ENCODE data around the gene DNAJC12.
"Not testable (repeated sequence)": the region's sequence is repeated elsewhere in the genome, so short reads cannot be mapped to it uniquely, and the experiment has no call there.

DNAJC12 gene

DNA sequence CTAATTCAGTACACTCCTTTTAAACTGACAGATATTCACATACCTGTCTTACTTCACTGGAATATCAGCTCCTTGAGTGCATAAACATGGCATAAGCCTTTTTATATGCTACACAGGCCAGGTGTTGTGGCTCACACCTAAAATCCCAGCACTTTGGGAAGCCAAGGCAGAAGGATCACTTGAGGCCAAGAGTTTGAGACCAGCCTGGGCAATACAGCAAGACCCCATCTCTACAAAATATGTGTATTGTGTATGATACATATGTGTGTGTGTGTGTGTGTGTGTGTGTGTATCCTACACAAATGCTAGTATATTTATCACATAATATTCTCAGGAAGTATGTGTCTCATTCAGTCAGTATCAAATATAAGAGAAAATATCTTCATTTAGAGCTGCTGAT lies 45.3 kb downstream of the DNAJC12 start:
- no peak for DNase-seq (ENCODE audit: low read depth in 2 of 2)

DNA sequence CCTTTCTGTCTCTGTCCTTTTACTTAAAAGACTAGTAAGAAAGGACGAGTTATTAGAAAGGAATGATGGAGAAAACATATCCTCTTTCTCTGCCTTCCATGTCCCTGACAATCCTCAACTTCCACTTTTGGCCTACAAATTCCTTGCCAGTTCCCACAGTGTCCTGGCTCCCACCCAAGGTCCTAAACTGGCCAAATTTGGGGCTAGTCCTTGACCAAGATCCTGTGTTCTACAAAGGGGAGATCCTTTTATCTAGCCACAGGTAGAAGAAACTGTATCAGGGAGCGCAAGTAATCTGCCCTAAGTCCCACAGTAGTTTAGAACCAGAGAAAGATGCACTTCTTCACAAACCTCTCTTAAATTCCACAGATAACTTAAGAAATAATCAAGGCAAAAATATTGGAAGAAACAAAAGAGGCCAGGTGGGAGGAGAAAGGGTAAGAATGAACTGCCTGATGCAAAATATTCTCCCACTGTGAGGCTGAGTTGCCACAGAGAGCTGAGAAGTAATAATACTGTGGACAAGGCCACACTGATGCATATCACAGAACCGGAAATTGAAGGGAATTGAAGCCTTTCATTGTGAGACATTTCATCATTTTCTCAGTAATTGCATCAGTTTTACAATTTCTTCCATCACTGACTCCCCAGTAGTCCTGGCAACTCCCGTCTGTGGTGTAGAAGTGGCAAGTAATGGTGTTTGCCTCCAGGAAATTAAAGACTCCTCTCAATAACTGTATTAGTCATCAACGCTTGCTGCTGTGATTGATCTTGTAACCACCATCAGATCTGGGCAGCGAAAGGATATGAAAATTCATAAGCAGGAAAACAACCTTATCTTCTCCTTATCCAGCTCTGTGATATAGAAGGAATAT lies 47.2 kb downstream of the DNAJC12 start:
- no peak for DNase-seq (ENCODE audit: low read depth in 2 of 2)

DNA sequence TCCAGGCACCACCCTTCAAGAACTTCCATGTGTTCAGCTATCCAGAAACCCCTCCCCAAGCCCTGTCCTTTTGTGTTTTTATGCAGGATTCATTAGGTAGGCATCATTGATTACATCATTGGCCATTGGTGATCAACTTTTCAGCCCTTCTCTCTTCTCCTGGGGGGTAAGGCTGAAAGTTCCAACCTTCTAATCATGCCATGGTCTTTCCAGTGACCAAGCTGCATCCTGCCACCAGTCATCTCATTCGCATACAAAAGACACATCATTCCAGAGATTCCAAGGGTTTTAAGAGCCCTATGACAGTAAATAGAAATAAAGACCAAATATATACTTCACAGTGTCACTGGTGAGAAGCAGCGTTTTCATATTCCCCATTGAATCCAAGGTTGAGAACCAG lies 48.2 kb downstream of the DNAJC12 start:
- DNase-seq (ENCODE audit: low read depth in 2 of 2): no peak

DNA sequence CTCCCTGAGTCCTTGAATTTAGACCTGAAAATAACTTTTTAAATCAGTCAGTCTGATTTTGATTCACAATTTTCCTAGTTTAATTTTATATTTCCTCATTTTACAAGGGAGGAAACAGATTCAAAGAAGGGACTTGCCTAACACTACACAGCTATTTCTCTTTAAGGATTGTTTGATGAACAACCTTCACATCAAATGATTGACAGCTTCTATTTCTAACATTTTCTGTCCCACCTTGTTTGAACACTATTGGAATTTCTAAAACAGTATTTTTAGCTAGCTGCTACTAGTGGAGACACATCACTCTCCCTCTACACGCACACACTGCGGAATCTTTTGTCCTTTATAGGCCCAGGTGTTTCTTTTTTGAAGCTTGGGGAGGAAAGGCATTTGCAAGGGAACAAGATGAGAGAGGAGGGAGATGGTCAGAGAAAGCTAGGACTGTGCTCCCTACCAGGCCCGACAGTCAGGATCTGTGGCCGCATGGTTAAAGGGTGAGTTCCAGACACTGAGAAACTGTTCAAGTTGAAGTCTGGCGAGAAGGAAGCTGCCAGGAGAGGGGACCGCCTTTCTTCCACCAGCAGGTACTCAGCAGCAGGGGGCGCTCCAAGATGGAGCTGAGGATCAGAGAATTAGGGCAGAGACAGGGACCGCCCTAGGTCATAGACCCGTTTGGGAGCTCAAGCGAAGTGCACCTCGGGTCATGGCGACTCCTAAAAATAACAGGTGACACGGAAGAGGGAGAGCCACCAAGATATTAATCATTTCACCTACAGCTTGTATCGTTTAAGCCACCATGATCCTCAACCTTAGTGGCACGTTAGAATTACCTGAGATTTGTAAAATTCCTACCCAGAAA lies 49.7 kb downstream of the DNAJC12 start:
- DNase-seq (ENCODE audit: low read depth in 2 of 2): peak; percentile 29 to 59

DNA sequence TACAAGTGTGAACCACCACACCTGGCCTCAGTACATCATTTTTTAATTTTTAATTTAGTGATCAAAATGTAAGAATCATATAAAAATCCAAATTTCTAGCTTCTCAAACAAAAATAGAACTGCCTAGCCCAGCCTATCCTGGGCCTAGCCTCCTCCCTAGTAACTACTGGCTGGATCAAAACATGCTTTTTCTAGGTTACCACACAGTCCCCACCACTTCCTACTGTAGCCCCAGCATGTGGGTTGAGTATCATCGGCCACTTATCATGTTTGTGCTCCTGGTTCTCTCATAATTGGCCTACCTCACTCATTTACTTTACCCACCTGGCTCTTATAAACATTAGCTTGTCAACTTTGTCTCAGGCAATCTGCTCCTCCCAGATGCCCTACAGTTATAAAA lies 52.9 kb downstream of the DNAJC12 start:
- DNase-seq (ENCODE audit: low read depth in 2 of 2): no peak

DNA sequence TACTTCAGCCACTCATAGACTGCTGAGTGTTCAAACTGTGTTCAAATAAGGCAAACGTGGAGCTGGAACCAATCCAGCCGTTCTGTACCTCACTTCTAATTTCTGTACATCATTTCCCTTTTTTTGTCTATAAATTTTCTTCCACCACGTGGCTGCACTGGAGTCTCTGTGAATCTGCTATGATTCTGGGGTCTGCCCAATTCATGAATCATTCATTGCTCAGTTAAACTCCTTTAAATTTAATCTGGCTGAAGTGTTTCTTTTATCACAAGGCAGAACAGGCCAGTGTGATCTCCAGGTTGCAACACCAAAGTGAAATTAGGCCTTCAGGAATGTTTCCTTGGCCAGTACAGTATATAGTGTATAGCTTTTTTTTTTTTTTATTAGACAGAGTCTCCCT lies 53.5 kb downstream of the DNAJC12 start:
- DNase-seq (ENCODE audit: low read depth in 2 of 2): no peak

DNA sequence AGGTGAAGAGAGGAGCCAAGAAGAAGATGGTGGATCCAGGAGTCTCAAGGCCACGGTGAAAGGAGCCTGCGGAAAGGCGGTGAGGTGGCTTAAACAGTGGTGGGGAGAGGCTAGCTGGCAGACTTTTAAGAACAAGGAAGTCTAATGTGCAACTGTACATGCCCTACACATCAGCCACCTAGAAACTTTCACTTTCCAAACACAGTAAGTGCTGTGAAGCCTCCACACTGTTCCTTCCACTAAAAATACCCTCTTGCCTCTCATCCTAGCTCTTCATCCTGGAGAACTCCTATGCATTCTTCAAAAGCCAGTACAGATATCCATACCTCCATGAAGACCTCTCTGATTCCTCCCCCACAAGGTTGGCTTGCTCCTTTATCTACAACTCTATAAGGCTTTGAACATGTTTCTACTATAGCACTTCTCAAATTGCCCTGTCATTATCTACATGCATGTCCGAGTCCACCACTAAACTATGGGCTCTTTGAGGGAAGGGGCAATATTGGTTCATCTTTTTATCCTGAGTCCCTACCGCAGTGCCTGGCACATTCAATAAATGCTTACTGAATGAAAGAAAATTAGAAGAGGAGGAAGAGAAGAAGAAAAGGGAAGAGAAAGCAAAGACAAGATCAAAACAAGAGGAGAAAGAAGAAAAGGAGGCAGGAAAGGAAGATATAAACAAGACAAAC lies 54.2 kb downstream of the DNAJC12 start:
- no peak for DNase-seq (ENCODE audit: low read depth in 2 of 2)

DNA sequence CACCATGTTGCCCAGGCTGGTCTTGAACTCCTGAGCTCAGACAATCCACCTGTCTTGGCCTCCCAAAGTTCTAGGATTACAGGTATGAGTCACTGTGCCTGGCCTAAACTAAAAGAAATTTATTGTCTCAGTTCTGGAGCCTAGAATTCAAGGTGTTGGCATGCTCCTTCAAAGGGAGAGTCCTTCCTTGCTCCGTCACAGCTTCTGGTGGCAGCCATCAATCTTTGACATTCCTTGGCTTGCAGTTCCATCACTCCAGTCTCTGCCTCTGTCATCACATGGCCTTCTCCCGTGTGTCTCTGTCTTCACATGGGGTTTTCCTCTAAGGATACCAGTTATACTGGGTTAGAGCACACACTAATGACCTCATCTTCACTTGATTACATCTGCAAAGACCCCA lies 55.5 kb downstream of the DNAJC12 start:
- DNase-seq (ENCODE audit: low read depth in 2 of 2): no peak

DNA sequence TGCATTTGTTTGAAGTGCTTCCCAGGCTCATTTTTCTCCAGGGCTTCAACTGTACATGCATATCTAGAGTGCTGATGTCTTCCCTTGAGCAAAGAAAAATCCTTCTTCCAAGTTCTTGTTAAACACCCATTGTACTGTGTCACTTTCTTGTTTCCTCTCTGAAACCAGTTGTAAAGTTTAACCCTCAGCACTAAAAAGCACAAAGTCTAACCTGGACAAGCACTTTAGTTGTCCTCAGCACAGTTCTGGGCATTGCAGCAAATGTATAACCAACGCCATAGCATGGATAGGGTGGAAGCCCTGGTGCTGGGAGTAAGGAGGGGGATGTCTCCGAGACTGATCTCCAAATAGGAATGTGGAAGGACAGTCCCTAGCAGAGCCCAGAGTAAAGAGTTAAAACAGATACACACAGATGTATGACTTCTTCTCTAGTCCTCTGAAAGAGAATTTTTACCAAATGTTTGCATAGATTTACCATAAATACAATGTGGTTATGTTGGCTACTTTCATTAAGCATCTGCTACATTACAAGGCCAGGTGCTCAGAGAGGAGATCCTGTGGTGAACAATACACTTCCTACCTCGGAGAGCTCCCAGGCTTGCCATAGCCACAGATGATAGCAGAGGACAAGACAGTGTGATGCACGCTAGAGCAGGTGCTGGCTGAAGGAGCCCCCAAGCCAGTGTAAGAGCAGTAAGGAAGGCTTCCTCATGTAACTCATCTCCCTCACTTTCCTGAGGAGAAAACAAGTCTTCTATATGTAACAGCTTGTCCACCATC lies 57.0 kb downstream of the DNAJC12 start:
- no peak for DNase-seq (ENCODE audit: low read depth in 2 of 2)

DNA sequence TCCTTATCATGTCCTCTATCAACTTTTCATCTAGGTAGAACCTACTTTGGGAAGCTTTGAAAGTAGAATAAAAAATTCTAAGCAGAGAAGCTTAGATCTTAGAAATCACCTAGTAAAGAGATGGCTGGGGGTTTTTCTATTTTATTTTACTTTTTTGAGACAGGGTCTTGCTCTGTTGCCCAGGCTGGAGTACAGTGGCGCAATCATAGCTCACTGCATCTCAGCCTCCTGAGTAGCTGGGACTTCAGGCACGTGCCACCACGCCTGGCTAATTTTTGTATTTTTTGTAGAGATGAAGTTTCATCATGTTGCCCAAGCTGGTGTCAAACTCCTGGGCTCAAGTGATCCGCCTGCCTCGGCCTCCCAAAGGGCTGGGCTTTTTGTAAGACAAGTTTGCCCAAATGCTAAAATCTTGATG lies 57.8 kb downstream of the DNAJC12 start:
- not testable (repeated sequence) for DNase-seq (ENCODE audit: low read depth in 2 of 2)

DNA sequence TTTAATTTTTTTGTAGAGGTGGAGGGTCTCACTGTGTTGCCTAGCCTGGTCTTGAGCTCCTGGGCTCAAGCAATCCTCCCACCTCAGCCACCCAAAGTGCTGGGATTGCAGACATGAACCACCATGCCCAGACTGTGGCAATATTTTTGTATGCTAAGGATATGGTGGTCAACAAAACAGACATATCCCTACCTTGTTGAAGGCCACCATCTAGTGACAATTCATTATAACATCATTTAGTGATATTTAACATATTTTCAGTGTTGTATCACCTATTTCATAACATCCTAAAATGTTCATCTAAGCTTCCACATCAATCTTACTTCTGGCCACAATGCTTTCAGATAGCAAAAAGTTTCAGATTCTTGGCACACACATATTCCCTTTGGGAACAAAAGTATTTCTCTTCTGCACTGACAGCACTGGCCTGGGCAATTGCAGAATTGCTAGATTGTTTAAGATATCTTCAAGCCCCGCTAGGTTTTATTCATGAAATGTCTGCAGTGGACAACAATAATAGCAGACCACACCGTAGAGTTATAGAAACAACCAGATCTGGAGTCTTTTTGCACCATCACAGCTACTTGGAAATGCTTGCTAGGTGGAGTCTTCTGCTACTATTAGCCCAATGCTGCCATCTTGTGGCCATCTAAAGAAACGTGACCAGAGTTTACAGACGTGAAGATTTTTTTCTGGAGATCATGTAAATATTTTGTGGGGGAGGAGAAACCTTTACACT lies 58.4 kb downstream of the DNAJC12 start:
- peak; percentile 38 to 45 for DNase-seq (ENCODE audit: low read depth in 2 of 2)

DNA sequence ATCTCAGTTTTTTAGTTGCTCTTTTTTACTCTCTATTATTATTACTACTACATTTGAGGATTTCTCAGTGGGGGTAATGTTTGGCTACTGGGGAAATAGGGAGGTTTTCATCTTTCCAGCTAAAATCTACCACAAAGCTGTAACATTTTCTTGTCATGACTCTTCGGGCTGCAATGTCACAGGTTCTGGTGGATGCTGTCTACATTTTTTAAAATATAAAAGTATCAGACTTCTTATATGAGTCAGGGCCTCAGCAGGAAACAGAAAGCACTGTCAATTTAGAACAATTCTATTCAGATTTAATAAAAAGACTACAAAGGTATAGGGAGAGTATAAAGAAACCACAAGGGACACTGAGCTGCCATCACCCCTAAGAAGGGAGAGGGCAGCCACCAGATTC lies 61.6 kb downstream of the DNAJC12 start:
- DNase-seq (ENCODE audit: low read depth in 2 of 2): no peak

DNA sequence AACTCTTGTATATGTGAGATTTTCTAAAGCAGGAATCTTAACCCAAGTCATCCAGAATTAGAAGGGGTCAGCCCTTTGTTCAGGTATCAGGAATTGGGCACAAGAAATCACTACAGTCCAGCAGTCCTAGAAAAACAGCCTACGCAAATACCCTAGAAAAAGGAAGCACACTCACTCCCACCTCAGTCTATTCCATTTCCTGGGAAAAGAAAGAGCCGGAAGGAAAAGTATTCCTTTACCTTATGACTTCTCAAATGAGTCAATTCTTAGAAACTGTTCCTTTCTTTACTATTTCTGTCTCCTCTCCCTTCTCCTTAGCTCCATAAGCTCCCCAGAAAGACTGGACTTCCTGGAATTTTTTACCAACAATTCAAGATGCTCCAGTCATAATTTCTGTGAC lies 62.7 kb downstream of the DNAJC12 start:
- no peak for DNase-seq (ENCODE audit: low read depth in 2 of 2)

DNA sequence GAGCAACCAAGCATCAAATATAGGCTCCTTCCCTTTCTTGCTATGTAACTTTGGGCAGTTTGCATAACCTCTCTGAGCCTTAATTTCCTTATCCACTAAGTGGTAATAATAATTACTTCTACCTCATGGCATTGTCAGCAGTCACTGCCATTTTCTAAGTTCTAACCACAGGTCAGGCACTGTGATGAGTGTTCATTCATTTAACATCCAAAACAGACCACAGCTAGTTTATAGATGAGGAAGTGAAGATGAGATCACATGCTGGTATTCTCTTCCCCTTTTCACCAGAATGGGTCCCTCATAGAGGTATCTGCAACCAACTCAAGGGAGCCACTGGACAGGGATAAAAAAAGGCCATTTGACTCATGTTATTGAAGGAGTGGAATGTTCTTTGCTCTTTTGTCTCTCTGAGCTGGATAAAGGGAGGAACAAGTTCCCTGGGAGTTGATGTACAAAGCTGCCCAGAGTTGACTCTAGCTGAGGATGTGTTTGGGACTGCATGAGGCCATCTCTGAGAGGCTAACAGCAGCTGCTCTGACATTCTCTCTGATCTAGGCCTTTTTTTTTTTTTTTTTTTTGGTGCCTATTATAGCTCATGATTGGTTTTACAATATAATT lies 65.0 kb downstream of the DNAJC12 start:
- DNase-seq (ENCODE audit: low read depth in 2 of 2): no peak

DNA sequence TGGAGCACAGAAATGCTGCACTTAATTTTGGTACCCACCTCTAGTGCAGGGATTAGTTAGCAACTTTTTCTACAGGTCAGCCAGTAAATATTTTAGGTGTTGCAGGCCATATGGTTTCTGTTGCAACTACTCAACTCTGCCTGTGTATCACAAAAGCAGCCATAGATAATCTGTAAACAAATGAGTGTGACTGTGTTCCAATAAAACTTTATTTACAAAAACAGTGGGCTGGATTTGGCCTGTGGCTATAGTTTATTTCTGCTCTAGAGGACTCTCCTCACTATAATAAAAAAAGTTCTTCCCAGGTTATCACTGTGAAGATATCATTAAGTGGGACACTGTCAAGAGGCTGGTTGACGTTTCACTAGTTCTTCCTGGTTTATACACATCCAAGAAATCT lies 65.8 kb downstream of the DNAJC12 start:
- no peak for DNase-seq (ENCODE audit: low read depth in 2 of 2)

DNA sequence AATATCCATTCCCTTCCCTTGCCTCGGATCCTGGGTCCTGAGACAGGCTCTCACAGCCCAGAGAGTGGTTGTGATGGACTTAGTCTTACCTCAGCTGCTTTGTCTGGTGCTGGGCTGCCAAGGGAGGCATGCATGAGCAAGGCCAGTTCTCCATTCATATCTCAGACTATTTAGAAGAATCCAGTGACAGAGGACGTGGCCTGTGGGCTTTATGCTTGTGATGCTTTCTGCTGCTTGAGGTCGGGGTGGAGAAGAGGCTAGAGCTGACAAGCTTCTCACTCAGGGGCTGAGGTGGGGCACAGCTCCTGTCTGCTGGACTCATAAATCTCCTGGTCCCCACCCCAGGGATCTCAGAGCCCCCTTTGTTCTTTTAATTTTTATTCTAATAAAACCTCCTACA lies 66.8 kb downstream of the DNAJC12 start:
- no peak for DNase-seq (ENCODE audit: low read depth in 2 of 2)

DNA sequence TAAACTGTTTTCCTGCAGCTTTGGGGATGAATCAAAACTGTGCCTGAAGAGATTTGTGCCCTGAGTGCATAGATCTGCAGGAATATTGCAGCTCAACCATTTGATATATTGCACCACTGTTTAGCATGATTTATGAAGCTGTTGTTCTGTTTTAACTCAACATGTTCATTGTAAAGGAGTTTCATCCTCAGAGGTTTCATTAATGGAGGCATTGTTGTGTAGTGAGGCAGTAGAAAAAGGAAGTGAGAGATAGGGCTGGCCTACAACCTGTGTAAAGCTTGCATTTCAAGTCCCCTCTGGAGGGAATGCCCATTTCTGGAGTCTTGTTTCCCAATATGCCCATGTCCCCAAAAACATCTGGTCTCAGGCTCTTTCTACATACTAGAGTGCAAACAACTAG lies 67.5 kb downstream of the DNAJC12 start:
- DNase-seq (ENCODE audit: low read depth in 2 of 2): no peak

DNA sequence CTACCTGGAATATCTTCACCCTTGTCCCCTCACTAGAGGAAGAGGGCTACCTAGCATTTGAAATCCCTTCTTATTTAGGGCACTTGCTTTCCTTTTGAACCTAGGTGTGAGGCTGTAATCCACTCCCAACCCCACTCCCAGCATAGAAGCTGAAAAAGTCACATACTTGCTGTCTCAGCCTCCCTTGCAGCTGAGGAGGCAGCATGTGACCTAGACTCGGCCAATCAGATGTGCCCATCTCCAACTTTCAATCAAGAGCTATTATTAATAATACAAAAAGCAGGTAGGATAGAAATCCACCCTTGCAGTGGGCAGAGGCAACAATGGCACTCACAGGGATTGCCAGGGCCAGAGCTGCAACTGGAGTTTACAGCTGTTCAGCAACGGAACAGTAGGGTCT lies 70.7 kb downstream of the DNAJC12 start:
- DNase-seq (ENCODE audit: low read depth in 2 of 2): no peak

DNA sequence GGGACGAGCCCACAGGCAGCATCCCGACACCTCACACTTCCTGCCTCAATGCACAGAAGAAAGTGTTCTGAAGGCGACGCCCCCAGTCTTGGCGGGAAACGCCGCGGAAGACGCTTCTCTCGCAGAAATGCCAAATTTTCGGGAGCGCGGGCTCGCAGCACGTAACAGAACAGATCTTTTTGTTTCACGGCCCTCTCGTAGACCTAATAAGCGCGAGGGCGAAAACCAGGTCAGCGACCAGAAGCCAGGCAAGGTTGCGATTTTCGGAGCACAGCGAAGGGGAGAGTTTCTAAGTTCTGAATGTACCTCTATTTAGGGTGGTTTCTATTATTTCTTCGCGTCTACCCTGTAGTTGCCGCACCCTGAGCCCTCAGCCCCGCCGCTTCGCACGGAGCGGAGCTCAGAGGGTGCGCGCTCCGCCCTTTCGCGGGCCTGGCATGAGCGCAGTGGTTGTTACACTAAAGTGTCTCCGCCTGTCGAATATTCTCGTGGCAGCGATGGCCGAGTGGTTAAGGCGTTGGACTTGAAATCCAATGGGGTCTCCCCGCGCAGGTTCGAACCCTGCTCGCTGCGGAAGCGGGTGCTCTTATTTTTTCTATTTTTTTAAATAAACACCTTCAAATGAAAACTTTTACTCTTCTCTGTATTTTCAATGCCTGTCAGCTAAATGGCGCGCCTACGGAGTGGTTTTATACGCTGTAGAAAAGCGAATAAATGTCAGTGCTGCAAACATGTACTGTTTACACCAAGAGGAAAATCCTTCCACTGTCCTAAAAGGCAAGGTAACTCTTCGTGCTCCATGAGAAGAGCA lies 73.8 kb downstream of the DNAJC12 start:
- DNase-seq (ENCODE audit: low read depth in 2 of 2): peak; percentile 92 to 96
